GM19328 (cell line): ENCODE measurements around the gene RAB7B.
"Not testable (repeated sequence)": the region's sequence is repeated elsewhere in the genome, so short reads cannot be mapped to it uniquely, and the experiment has no call there.

Source experiments
- ATAC-seq: cut with Tn5 transposase; IDR thresholded peaks from one replicate; pipeline ENCODE4 v1.9.1; 2021; ENCODE audit warnings: mild to moderate bottlenecking, moderate library complexity; ENCODE audit not compliant: unreplicated experiment

The RAB7B gene, protein sequence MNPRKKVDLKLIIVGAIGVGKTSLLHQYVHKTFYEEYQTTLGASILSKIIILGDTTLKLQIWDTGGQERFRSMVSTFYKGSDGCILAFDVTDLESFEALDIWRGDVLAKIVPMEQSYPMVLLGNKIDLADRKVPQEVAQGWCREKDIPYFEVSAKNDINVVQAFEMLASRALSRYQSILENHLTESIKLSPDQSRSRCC

DNA sequence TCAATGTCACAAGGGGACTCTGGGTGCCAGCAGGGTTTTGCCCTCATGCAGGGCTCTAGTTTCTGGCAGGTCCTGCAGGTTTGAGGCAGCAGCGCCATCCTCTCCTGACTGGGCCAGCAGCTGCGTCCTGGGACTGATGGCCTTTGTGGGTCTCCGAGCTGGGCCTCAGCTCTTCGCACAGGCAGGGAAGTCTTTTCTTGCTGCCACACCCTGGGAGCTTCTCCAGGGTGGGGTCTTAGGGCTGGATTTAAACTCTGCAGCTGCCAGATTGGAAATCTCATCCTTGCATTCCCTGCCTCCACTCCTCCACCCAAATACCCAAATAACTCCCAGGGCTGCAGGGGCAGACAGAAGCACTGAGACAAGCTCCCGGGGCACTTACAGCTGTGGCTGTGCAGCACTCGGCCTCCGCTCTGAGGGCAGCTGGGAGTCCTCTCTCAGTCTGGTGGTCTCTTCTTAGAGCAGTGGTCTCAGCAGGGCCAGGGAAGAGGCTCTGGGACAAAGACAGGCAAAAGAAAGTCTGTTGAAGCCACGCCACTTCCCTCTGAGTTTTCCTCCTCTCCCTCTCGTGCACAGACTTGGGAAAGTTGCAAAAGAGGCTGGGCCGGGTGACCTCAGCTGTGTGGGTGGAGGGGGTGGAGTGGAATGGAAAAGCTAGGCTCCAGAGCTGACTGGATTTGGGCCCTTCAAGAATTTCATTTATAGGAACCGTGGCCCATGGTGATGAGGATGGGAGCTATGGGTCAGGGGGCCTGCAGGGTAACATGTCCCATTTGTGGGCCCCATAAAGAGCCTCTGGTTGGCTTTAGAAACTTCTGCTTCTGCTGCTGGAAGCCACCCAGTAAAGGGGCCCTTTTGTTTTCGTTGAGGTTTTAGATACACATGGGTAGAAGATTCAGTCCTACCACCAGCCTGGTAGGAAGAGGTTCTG lies at the start of gene RAB7B:
RAB7B (minus strand) TSS at position 525 of the 931 bp plus-strand sequence. CDS start 9,260 bp downstream, outside the sequence.
- no peak for ATAC-seq

DNA sequence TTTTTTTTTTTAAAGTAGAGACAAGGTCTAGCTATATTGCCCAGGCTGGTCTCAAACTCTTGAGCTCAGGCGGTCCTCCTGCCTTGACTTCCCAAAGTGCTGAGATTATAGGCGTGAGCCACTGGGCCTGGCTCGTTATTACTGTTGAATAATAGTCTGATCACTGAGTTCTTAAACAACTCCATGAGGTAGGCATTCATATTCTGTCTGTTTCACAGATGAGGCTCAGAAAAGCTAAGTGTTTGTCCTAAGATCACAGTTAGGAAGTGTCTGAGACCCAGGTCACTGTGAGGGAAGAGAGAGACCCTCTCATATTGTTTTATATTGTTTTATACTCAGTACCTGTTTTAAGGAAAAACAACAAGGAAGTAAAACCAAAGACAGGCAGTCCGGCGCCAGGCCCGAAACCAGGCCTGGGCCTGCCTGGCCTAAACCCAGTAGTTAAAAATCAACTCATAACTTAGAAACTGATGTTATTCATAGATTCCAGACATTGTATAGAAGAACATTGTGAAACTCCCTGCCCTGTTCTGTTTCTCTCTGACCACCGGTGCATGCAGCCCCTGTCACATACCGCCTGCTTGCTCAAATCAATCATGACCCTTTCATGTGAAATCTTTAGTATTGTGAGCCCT lies 49.2 kb upstream of the RAB7B start:
- not testable (repeated sequence) for ATAC-seq

DNA sequence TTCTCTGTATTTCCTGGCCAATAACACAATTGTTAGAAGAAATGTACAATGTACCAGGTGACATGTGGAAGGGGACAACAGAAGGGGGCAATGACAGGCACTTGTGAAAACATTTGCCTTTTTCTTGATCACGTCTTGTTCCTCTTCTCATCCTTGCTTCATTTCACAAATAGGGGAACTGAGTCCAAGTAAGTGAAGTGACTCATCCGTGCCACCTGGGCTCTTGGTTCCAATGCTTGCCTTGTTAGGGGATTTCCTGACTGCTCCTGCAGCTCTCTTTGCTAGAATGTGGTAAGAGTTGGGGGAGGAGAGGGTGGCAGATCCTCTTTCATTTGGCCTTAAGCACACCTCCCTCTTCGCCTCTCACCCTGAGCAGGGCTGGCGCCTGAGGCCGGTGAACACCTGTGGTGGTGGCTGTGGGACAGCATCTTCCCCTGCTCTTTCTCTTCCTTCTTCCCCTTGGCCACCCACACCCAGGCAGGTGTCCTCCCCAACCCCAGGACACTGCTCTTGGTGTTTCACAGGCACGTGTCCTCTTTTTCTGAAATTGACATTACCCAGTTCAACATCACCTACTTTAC lies 47.5 kb upstream of the RAB7B start:
- ATAC-seq = peak; percentile 87

DNA sequence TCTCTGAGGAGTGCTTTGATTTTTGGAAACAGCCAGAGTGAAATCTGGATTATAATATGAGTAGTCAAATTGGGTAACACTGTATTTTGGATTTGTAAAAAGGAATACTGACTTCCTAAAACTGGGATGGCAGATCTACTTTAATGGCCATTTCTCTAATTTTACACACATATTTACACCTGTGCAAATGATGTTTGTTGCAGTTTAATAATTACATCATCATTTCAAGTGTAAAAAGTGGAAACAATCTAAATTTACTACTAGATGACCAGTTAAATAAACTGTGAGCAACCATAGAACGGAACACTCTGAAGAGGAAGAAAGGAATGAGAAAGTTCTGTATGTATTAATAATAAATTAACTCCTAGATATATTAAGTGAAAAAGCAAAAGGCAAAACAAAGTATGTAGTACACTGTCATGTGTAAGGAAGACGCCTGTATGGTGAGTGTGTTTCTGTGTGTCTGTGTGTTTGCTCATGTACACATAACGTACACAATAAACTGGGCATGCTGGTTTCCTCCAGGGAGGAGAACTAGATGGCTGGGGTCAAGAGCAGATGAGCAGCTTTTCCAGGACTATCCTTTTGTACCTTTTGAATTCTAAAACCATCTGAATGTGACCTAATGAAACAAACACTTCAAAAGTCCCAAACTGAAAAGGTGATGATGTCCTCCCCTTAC lies 46.9 kb upstream of the RAB7B start:
- ATAC-seq = no peak

DNA sequence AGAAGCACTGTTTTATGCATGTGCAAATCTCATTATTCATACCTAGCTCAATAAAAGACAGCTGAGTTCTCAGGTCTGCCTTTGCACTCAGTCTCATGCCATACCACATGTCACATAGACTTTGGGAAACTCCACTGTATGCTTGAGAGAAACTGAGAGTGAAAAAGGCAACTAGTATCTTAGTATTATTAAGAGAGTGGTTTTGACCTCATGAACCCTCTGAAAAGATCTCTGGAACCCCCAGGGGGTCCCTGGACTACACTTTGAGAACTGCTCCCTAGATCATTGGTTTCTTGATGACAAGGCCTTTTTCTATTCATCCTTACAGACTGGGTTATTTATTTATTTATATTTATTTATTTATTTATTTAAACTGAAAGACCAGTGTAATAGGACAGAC lies 46.1 kb upstream of the RAB7B start:
- peak; percentile 38 for ATAC-seq

DNA sequence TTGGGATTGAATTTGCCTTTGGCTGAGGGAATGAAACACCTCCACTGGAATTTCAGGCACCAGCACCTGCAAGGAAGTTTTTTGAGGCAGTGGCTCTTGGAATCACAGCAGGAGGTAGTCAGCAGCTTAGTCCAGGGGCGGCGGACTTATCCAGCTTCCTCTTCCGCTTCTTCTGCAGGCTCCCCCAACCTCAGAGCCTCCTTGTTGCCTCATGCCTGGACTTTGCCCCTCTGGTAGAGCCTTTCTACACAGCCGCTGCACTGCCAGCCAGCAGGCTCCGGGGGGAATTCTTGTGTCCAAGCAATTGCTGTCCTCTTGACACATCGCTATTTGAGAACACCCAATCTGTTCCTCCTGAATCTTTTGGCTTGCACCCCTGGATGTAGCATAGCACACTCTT lies 45.4 kb upstream of the RAB7B start:
- ATAC-seq = no peak

DNA sequence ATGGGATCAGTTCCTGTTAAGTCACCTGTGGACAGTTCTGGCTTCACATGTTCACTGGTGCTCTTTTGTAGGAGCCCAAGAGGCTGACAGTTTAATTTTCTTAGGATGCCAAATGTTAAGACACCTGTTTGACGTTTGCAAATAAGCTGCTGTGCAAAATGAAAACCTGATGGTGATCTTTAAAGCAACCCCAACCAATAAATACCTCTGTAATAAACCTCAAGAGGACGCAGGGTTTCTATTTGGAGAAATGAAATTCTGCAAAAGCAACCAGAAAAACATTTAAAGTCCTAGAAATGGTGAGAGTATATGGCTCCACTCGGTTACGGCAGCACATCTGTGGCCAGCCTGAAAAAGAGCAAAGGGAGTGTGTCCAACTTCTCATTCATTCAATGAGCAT lies 44.1 kb upstream of the RAB7B start:
- ATAC-seq = no peak

DNA sequence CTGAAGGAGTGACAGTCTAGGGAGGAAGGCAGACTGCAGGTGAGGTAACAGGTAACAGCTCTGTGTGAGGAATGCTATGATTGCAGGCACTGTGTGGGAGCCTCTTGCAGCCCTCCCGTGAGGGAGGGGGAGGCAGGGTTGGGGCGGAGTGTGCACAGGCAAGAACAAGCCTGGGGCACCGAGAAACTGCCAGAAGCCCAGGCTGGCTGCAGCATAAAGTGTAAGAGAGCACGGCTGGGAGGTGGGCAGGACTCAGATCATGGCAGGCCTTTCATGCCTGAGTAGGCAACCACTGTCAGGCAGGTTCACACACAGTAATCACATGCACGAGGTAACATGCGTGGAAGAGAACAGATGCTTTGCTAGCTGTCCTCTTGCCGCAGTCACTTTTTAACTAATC lies 38.4 kb upstream of the RAB7B start:
- peak; percentile 51 for ATAC-seq

DNA sequence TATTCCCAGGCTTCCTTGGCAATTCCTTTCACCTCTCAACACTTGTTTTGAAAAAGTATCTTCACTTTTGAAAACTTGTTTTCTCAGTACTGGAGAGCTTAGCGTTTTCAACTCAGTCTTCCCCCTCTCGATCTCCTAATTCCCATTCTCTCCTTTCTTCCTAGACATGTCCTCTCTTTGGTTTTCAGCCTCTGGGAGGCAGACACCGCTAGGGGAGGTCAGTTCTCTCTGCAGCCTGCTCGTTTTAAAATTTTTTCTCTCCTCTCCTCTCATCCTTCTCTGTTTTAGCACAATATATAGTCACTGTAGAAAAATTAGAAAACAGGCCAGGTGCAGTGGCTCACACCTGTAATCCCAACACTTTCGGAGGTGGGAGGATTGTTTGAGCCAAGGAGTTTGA lies 37.1 kb upstream of the RAB7B start:
- no peak for ATAC-seq

DNA sequence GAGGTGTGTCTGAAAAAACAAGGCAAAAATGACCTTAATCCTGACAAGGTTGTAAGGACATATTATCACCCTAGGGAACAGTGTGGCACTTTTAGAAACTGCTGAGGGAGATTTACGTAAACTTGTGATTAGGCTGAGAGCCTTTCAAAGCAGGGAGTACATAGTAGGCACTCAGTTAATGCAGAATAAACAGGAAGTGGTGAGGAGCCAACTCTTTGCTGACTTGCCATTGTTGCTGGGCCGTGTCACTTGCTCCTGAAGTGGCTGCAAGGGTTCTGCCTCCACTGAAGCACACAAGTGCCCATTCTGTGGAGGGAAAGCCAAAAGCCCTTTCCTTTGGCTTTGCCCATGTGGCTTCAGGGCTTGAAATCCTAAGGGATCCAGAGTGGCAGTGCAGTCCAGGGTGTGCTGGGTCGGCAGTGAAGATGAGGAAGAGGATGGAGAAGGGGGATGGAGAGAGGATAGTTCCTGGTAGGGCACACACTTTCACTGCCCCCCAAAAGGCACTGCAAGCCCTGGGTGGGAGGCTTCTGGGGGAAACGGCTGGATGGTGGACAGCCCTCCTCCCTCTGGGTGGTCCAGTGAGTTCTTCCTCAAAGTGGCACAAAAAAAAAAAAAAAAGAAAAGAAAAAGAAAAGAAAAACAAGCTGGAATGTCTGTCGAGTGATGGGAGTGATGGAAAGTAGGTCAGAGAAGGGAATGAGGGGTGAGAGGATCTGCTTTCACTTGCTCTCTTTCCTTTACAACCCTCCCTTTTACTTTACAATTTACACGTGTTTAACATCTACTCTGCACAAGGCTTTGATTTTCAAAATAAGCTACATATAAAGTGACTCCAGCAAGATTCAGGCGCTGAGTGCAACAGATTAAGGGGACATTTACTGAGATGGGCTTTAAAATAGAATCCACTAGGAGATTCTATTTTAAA lies 36.1 kb upstream of the RAB7B start:
- no peak for ATAC-seq

DNA sequence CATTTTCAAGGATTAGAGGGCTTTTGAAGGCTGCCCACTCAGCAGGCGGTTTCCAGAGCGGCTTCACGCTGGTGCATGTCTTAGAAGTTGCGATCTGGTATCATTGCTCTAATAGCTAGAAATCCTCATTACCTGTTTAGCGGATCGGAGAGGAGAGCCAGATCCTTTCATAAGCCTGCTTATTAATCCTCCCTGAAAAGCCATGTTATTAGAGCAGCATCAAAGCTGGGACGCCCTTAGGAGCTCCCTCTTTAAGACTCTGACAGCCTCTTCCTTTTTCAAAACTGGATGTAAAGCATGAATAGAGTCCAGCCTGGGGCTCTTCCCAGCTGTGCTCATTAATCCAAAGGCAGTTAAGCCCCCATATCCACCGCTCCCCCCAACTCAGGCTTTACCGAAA lies 34.4 kb upstream of the RAB7B start:
- ATAC-seq = no peak

DNA sequence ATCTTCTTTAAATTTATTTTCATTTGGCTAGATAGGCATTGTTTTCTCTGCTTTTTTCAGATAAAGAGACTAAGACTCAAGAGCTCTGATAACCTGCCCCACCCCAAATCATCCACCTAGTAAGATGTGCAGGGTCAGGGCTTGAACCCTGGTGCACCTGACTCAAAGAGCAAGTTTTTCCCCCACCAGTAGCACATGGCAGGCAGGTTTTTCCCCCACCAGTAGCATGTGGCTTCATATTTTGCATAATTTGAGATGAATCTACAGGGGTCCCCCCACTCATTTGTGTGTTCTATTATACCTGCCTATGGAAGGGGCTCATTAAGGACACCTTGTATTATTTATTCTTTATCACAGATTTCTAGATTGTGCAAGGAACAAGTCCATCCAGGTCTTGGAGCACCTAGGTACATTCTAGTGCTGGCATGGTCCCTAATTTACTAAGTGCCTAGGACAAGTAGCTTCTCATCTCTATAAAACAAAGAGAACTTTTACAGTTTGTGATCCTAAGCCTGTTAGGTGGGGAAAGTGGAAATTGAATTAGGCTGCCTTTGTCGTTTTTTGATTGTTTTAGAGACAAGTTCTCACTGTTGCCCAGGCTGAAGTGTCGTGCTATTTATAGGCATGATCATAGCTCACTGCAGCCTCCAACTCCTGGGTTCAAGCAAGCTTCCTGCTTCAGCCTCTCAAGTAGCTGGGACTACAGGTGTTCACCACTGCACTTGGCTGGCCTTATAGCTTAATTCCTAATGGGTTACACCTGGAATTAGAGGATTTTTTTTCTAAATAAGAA lies 33.7 kb upstream of the RAB7B start:
- no peak for ATAC-seq

DNA sequence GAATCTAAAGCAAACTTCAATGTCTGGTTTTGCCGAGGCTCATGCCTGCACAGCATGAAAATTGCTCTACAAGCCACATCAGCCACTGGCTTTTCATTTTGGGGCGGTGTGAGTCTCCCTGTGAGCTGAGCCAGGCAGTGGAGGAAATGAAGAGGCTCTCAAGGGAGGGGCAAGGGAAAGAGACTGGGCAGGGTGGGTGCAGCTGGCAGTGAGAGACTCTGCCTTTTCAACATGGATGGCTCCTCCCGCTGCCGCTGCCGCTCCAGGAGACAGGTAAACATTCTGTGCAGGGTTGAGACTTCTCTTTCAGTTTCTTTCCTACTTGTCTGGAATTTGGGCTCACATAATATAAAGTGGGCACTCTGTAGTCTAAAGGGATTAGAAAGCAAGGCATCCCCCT lies 31.8 kb upstream of the RAB7B start:
- ATAC-seq = no peak

DNA sequence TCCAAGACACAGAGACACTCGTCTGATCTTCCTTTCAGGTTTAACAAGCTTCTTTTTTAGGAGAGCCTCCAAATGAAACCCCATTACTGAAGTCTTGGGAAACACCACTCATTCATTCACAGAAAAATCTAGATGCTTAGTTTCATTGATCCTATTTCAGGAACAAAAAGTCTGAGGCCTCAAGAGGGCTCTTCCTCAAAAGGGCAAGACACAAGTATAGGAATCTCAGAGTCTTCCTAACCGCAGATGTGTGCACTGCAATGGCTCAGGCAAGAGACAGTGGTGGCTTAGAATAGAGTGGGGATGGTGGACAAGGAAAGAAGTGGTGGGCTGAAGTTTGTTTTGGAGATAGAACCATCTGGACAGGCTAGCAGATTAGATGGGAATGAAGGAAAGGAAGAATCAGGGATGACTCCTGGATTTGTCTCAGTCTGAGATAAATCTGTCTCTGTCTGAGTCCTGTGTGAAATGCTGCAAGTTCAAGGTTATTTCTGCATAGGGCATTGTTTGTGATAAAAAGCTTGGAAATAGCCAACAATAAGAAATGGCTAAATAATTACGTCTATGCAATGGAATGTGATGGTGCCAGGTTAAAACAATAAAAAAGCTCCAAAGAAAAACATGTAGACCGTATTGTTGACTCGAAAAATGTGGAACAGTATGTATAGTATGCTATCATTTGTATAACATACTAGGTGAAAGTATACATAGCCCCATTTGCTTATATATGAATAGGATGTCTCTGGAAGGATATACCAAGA lies 29.4 kb upstream of the RAB7B start:
- ATAC-seq = no peak

DNA sequence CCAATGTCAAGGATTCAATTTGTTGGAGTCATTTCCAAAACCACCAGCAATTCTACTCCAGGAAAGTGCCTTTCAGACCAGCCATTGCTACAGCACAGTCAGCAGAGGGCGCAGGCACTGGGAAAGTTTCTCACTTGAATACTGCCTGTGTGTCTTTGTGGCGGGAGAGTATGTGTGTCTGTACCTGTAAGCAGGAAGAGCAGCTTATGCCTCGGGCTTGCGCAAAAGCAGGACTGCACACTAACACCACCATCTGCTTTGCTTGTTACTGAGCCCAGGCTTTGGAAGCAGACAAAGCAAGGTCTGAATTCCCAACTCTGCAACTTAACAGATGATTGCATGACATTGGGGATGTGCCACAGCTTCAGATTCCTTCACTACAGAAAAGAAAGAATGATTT lies 27.5 kb upstream of the RAB7B start:
- ATAC-seq = no peak

DNA sequence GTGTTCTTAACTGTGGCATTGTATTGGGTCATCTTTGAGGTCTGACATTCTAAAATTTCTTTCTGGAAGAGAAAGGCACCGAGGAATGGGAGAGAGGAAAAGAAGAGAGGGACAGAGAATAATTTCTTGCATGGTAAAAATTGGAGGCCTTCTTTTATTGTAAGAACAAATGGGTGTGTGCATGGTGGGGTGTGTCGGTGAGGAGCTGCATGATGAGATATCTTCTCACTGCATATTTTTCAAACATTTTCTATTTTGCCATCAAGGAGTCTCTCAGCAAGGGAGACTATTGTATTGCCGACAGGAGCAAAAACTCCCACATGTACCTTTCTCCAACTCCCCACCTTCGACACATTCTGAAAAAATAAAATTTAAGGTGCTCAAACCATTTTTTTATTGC lies 27.0 kb upstream of the RAB7B start:
- no peak for ATAC-seq

DNA sequence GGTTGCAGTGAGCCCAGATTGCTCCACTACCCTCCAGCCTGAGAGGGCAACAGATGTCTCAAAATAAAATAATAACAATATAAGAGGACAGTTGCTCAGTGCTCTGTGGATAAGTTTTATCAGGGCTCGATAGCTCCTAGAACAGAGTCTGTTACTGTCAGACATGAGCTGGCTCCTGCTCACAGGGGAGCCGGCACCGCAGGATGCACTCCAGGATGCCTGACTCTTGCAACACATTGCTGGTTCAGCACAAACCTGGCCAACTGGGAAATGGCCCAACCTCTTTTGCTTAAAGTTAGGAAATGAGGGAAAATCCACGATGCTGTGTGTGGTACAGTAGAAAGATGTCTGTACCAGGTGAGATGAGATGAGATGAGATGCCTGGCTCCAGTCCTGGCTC lies 26.3 kb upstream of the RAB7B start:
- no peak for ATAC-seq

DNA sequence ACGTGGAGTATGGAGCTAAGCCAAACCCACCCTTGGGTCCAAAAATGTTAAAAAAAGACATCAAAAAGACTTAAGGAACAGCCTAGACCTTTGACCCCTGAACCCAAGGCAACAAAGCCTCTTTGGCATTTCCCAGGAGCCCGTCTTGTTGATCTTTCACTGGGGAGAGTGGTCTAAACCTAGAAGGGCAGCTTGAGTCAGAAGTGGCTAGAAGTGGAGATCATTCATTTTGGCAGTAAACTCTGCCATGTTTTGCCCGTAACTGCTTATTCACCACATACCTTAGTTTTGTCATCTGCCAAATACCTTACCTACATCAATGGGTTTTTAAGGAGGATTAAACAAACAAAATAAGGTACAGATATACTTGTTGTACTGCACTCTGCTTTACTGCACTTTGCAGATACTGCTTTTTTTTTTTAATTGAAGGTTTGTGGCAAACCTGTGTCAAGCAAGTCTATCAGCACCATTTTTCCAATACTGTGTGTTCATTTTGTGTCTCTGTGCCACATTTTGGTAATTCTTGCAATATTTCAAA lies 22.2 kb upstream of the RAB7B start:
- no peak for ATAC-seq
